OCI-LY7 (cell line): ENCODE data around the gene CARD11. TPM values are rescaled to one million over a fixed set of nuclear protein-coding genes. Genes with fewer than 3 reads are reported as not detected.

Experiments
- BruUV-seq: library from RNA; stranded (reverse); fragments of 400-500 nt; replicated peaks from 2 replicates; lab custom pipeline; 2021; lab: Mats Ljungman, UMichigan
- CTCF ChIA-PET: fragments of 300-600 bp; sonication (Branson Sonifier 250); formaldehyde crosslinking; loops from one replicate; lab custom pipeline; 2022; ENCODE audit warnings: antibody characterized with exemption; ENCODE audit not compliant: unreplicated experiment; lab: Charles Lee
- POLR2A ChIA-PET: fragments of 300-600 bp; sonication (Branson Sonifier 250); formaldehyde crosslinking; loops from one replicate; lab custom pipeline; 2022; ENCODE audit warnings: antibody characterized with exemption; lab: Charles Lee
- DNase-seq: peaks from one replicate; pipeline ENCODE4 v3.0.0-alpha.2; 2015; ENCODE audit warnings: low spot score
- H2AFZ ChIP-seq: fragments of 200-600 bp; sonication (generic), shearing (Covaris generic); 2 replicates; pipeline ENCODE4 v1.6.1; 2014; ENCODE audit warnings: mild to moderate bottlenecking, antibody characterized with exemption, low read length, moderate library complexity
- H3K27ac ChIP-seq: fragments of 200-600 bp; sonication (generic); 2 replicates; pipeline ENCODE4 v1.5.1; 2014; ENCODE audit warnings: mixed run types, low read depth, mild to moderate bottlenecking, moderate library complexity, low read length, inconsistent platforms; ENCODE audit not compliant: poor library complexity, severe bottlenecking
- H3K36me3 ChIP-seq: fragments of 200-600 bp; sonication (generic); 2 replicates; pipeline ENCODE4 v1.6.1; 2014; ENCODE audit warnings: mild to moderate bottlenecking, antibody characterized with exemption, low read length, moderate library complexity, mixed read lengths; ENCODE audit not compliant: insufficient read depth
- H3K4me1 ChIP-seq: fragments of 200-600 bp; sonication (generic); 2 replicates; pipeline ENCODE4 v1.5.1; 2014; ENCODE audit warnings: mild to moderate bottlenecking, low read length; ENCODE audit not compliant: insufficient read depth, poor library complexity, severe bottlenecking
- H3K4me2 ChIP-seq: fragments of 200-600 bp; sonication (generic); 2 replicates; pipeline ENCODE4 v1.6.1; 2014; ENCODE audit warnings: mild to moderate bottlenecking, low read length
- H3K4me3 ChIP-seq: fragments of 200-600 bp; sonication (generic); 2 replicates; pipeline ENCODE4 v1.5.1; 2014; ENCODE audit warnings: mild to moderate bottlenecking, low read depth, low read length; ENCODE audit not compliant: poor library complexity, severe bottlenecking
- H3K79me2 ChIP-seq: fragments of 200-600 bp; sonication (generic); 2 replicates; pipeline ENCODE4 v1.6.1; 2016; ENCODE audit warnings: low read depth, mild to moderate bottlenecking, low read length, moderate library complexity, mixed read lengths; ENCODE audit not compliant: insufficient read depth
- H3K9me2 ChIP-seq: fragments of 200-600 bp; sonication (generic); 2 replicates; pipeline ENCODE4 v1.6.1; 2016; ENCODE audit warnings: mild to moderate bottlenecking, low read length, mixed read lengths; ENCODE audit not compliant: insufficient read depth
- H3K9me3 ChIP-seq: fragments of 200-600 bp; sonication (generic); 2 replicates; pipeline ENCODE4 v1.6.1; 2014; ENCODE audit warnings: mild to moderate bottlenecking, mixed run types, low read length, mixed read lengths
- H4K20me1 ChIP-seq: fragments of 200-600 bp; sonication (generic); 2 replicates; pipeline ENCODE4 v1.6.1; 2014; ENCODE audit warnings: mild to moderate bottlenecking, antibody characterized with exemption, low read length, moderate library complexity, mixed read lengths; ENCODE audit not compliant: insufficient read depth
- CTCF ChIP-seq: fragments of 200-600 bp; sonication (generic); conservative IDR thresholded peaks from 2 replicates; pipeline ENCODE4 v1.5.1; 2014; ENCODE audit warnings: mild to moderate bottlenecking, antibody characterized with exemption, low read length, moderate library complexity, mixed read lengths
- EZH2phosphoT487 ChIP-seq: fragments of 200-600 bp; sonication (generic); IDR thresholded peaks from 2 replicates; pipeline ENCODE4 v1.6.1; 2018; ENCODE audit warnings: low read depth, borderline replicate concordance, mild to moderate bottlenecking, mixed run types, antibody characterized with exemption, low read length, moderate library complexity, mixed read lengths
- intact Hi-C: fragments of 100-400 bp; cut with micrococcal nuclease; formaldehyde crosslinking; loops from one replicate; pipeline ENCODE4 v1.10.0; 2022; ENCODE audit not compliant: unreplicated experiment
- total RNA-seq, 2 experiments: library from RNA; depleted of rRNA in 1 of 2; stranded (reverse); fragments of >200 nt in 1 of 2; shearing (Covaris generic) in 1 of 2; gene quantifications; 2 replicates each; pipeline ENCODE4 v1.2.3, GENCODE V29; 2014 to 2022

Gene CARD11
- total RNA-seq, 2 experiments from 2014 or later = 33.8 to 63.5 TPM

GRCh38 chr7:3069771-3070449, 26.2 kb upstream of the CARD11 start:
- Histone ChIP-seq H4K20me1 (no peaks in the 10 kb centered on the region), H3K4me3 (no peak overlapping the region), H2AFZ (no peak overlapping the region), H3K27ac (no peak overlapping the region), H3K4me1 (no peaks in the 10 kb centered on the region), H3K9me2 (no peaks in the 10 kb centered on the region), H3K9me3 (no peaks in the 10 kb centered on the region), H3K4me2 (no peak overlapping the region), H3K36me3 (no peaks in the 10 kb centered on the region), H3K79me2 (no peaks in the 10 kb centered on the region)
- DNase-seq = no peak
- POLR2A ChIA-PET = no interaction called here
- BruUV-seq = no TSS peak
- CTCF ChIA-PET = no interaction called here
- intact Hi-C loops = no loop called here
- TF ChIP-seq EZH2phosphoT487 = no peak
- TF ChIP-seq CTCF = no peak

DNA sequence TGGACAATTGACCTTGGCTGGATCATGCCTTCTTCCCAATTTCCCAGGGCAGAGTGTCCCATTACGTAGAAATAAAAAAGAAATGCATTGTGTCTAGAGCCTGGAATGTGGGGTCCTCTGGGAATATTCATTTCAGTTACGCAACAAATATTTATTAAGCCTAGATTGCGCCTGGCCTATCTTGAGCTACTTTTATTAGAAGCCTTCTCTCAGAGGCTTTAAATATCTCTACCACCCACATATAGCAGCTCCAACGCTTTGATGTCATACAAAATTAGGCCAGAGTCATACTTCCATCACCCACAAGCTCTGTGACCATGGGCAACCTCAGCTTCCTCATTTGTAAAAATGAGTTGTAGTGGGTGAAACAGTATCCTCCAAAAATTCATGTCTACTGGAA, 24.9 kb upstream of the CARD11 start:
- no peak for TF ChIP-seq EZH2phosphoT487
- TF ChIP-seq CTCF = no peak
- POLR2A ChIA-PET = no interaction called here
- no TSS peak for BruUV-seq
- intact Hi-C loops = no loop called here
- Histone ChIP-seq H3K27ac (no peak overlapping the region), H3K9me2 (no peaks in the 10 kb centered on the region), H4K20me1 (no peaks in the 10 kb centered on the region), H3K4me3 (no peak overlapping the region), H3K36me3 (no peaks in the 10 kb centered on the region), H3K79me2 (no peaks in the 10 kb centered on the region), H3K9me3 (no peaks in the 10 kb centered on the region), H2AFZ (no peak overlapping the region), H3K4me1 (no peaks in the 10 kb centered on the region), H3K4me2 (no peak overlapping the region)
- CTCF ChIA-PET = no interaction called here
- DNase-seq = no peak

DNA sequence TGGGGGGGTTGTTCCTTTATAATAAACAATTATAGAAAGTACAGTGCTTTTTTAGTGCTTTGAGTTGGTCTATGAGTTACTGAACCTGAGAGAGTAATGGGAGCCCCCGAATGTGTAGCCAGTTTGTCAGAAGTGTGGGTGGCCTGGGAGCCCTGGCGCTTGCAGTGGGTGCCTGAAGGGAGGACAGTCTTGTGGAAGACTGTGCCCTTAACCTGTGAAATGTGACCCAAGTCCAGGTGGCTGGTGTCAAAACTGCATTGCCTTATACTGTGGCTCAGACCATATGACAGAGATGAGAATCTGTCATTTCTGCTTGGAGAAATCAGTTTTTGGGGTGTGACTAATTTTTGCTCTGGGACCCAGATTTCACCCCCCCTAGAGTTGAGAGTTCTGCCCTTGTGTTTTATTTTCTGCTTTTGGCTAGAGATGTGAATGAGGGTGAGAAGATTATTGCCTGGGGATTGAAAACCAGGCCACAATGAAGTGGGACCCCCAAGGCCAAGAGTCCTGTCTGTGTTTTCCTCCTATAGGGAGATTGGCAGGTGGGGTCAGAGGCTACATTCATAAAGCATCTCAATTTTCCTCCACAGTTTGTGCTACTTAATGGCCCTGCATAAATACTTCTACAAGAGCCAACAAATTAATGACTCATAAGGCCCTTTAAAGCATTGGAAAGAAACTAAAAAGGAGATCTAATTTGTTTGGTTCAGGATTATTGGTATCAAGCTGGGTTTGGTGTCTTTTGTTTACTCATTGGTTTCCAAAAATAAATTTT, 24.1 kb upstream of the CARD11 start:
- Histone ChIP-seq H3K27ac (no peak overlapping the region), H3K4me1 (no peaks in the 10 kb centered on the region), H3K4me2 (no peak overlapping the region), H3K9me3 (no peaks in the 10 kb centered on the region), H4K20me1 (no peaks in the 10 kb centered on the region), H3K4me3 (no peak overlapping the region), H2AFZ (no peak overlapping the region), H3K36me3 (no peaks in the 10 kb centered on the region), H3K9me2 (no peaks in the 10 kb centered on the region), H3K79me2 (no peaks in the 10 kb centered on the region)
- POLR2A ChIA-PET = interaction anchor here (1.5 kb wide), 1 partner anchor 13 kb away, joined by 4 read pairs; no protein-coding TSS in a partner anchor
- CTCF ChIA-PET = interaction anchor here (1.8 kb wide), 1 partner anchor 13 kb away, joined by 6 read pairs; no protein-coding TSS in a partner anchor
- intact Hi-C loops = no loop called here
- DNase-seq = no peak
- no peak for TF ChIP-seq CTCF
- no peak for TF ChIP-seq EZH2phosphoT487
- no TSS peak for BruUV-seq
